GM12878 (cell line): ENCODE results near the gene MLXIPL. TPM values are rescaled to one million over a fixed set of nuclear protein-coding genes. Genes with fewer than 3 reads are reported as not detected.

Source experiments
- CBX3 ChIP-seq: fragments of 200-600 bp; sonication (generic); IDR thresholded peaks from 2 replicates; pipeline ENCODE4 v1.6.1; 2016; ENCODE audit warnings: low read depth, borderline replicate concordance
- CEBPB ChIP-seq, 2 experiments: fragments of 150-350 bp in 1 of 2; IDR thresholded peaks; 2 replicates each; pipeline ENCODE4 v1.6.1; 2012 to 2014; ENCODE audit warnings: low read depth in 2 of 2, low read length in 2 of 2, borderline replicate concordance in 1 of 2, inconsistent platforms in 1 of 2
- CHD2 ChIP-seq: IDR thresholded peaks from 2 replicates; pipeline ENCODE4 v1.6.1; 2011; ENCODE audit warnings: low read depth, low read length, improper control_type of control experiment, borderline replicate concordance
- EZH2 ChIP-seq: IDR thresholded peaks from 2 replicates; pipeline ENCODE4 v1.6.1; 2012; ENCODE audit warnings: low read depth, mild to moderate bottlenecking, control low read depth, inconsistent platforms, low read length, borderline replicate concordance; ENCODE audit not compliant: control insufficient read depth
- MEF2A ChIP-seq: IDR thresholded peaks from 2 replicates; pipeline ENCODE4 v1.6.1; 2011; ENCODE audit warnings: low read depth, mild to moderate bottlenecking, low read length, moderate library complexity; ENCODE audit not compliant: insufficient read depth
- NR2F1 ChIP-seq: fragments of 450-650 bp; conservative IDR thresholded peaks from 2 replicates; pipeline ENCODE4 v1.6.1; 2017; ENCODE audit warnings: mild to moderate bottlenecking
- NRF1 ChIP-seq: conservative IDR thresholded peaks from 2 replicates; pipeline ENCODE4 v1.6.1; 2011; ENCODE audit warnings: mild to moderate bottlenecking, low read depth, low read length, improper control_type of control experiment
- POLR2AphosphoS2 ChIP-seq: IDR thresholded peaks from 2 replicates; pipeline ENCODE4 v1.6.1; 2011; ENCODE audit warnings: low read depth, mild to moderate bottlenecking, low read length, improper control_type of control experiment, moderate library complexity
- RUNX3 ChIP-seq: IDR thresholded peaks from 2 replicates; pipeline ENCODE4 v1.6.1; 2012; ENCODE audit warnings: low read length, inconsistent platforms
- SREBF1 ChIP-seq: IDR thresholded peaks from 2 replicates; pipeline ENCODE4 v1.6.1; 2012; ENCODE audit warnings: mild to moderate bottlenecking, low read length
- SUZ12 ChIP-seq: fragments of 200-600 bp; sonication (generic); IDR thresholded peaks from one replicate; pipeline ENCODE4 v1.6.1; 2018; ENCODE audit warnings: antibody characterized with exemption, mild to moderate bottlenecking; ENCODE audit not compliant: unreplicated experiment
- TCF12 ChIP-seq: IDR thresholded peaks from 2 replicates; pipeline ENCODE4 v1.6.1; 2011; ENCODE audit warnings: low read depth, mild to moderate bottlenecking, low read length
- TCF3 ChIP-seq: IDR thresholded peaks from 2 replicates; pipeline ENCODE4 v1.6.1; 2012; ENCODE audit warnings: low read depth, mild to moderate bottlenecking, low read length, borderline replicate concordance; ENCODE audit not compliant: insufficient read depth
- ZNF274 ChIP-seq: IDR thresholded peaks from one replicate; pipeline ENCODE4 v1.8.0; 2011; ENCODE audit not compliant: insufficient read length, insufficient read depth
- polyA plus RNA-seq, 11 experiments: library from polyadenylated mRNA; depleted of rRNA in 4 of 11; unstranded in 6 of 11; stranded (reverse) in 5 of 11; fragments of >200 nt; fragmentation: Nextera tagmentation in 4 of 11; fragmentation: Illumina TruSeq in 1 of 11; extraction: Ambion mirVana in 4 of 11; extraction: Trizol in 1 of 11; gene quantifications; 1 replicate in 1 of 11; 2 replicates in 10 of 11; pipeline versions ENCODE4 v1.2.1 to v1.2.3, GENCODE V29; 2011 to 2016; ENCODE audit warnings: inconsistent platforms in 2 of 11, missing spikeins in 2 of 11, low read depth in 1 of 11
- total RNA-seq, 4 experiments: library from RNA; depleted of rRNA in 3 of 4; stranded (reverse); fragments of >200 nt in 3 of 4; fragmentation: Illumina TruSeq in 1 of 4; extraction: Trizol in 1 of 4; gene quantifications; 2 replicates each; pipeline versions ENCODE4 v1.2.1 to v1.2.3, GENCODE V29; 2013 to 2021
- TF ChIP-seq, protein P1 (sequence below), 3 experiments: IDR thresholded peaks in 2 of 3; conservative IDR thresholded peaks in 1 of 3; 2 replicates each; pipeline ENCODE4 v1.5.1; 2011; ENCODE audit warnings: low read depth in 3 of 3, low read length in 3 of 3, mild to moderate bottlenecking in 3 of 3, control low read depth in 2 of 3, moderate library complexity in 2 of 3, inconsistent platforms in 1 of 3, mixed read lengths in 1 of 3; ENCODE audit not compliant: control insufficient read depth in 2 of 3, insufficient read depth in 1 of 3; ENCODE audit errors: extremely low read depth in 1 of 3
- TF ChIP-seq, protein P2 (sequence below): IDR thresholded peaks from 2 replicates; pipeline ENCODE4 v1.6.1; 2012; ENCODE audit warnings: mild to moderate bottlenecking, low read depth, low read length
- TF ChIP-seq, protein P3 (sequence below): IDR thresholded peaks from 2 replicates; pipeline ENCODE4 v1.6.1; 2012; ENCODE audit warnings: low read depth, low read length, improper control_type of control experiment
- TF ChIP-seq, protein P4 (sequence below): fragments of 450-650 bp; IDR thresholded peaks from 2 replicates; pipeline ENCODE4 v1.6.1; 2016; ENCODE audit warnings: mild to moderate bottlenecking, moderate library complexity, borderline replicate concordance

The MLXIPL gene
- total and polyA plus RNA-seq, 10 of the 15 experiments (the other 5 are each of a cell fraction or from before 2014, with no cell fraction given): 0.21 TPM; not detected in 9

DNA sequence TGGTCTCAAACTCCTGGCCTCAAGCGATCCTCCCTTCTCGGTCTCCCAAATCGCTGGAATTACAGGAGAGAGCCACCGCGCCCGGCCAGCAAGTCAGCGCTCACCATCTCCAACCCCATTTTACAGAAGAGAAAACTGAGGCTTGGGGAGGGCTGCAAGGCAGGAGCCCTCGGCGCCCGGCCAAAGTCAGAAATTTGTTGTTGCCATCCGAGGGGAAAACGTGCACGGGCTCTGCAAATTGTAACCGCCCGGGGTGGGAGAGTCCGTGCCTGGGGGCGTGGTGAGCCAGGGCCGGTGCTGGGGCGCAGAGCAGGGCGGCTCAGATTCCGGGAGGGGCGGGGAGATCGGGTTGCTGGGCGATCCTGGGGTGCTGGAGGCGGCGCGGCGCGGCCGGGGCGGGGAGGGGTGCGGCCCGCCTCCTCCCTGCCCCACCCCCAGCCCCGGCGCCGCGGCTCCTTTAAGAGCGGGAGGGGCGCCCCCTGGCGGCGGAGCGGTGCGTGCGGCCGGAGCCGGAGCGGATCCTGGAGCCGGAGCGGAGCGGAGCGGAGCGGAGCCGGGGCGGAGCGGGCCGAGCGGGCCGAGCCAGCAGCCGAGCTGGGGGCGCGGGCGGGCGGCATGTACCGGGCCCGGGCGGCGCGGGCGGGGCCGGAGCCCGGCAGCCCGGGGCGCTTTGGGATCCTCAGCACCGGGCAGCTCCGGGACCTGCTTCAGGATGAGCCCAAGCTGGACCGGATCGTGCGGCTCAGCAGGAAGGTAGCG is 43.2 kb upstream of the MLXIPL start, which contains the start of gene VPS37D (continued):
- TF ChIP-seq RUNX3 (0 out of 2 replicates have a peak, but pooled peaks have one; percentile 33), SUZ12 (no peak), CHD2 (peak; percentile 69; the same call in 1 of the 2 replicates), TCF12 (0 out of 2 replicates have a peak, but pooled peaks have one; percentile 38), MEF2A (0 out of 2 replicates have a peak, but pooled peaks have one; percentile 56), CEBPB (IDR thresholded peaks at IDR 0.05; ENCODE audit: borderline replicate concordance in 1 of 2, low read depth in 2 of 2, low read length in 2 of 2) (no peak), SREBF1 (no peak), ZNF274 (no peak), TCF3 (no peak), NRF1 (no peak), CBX3 (no peak), POLR2AphosphoS2 (no peak), EZH2 (no peak), NR2F1 (peak; percentile 47; the same call in 1 of the 2 replicates)
- TF ChIP-seq, protein P1, sequence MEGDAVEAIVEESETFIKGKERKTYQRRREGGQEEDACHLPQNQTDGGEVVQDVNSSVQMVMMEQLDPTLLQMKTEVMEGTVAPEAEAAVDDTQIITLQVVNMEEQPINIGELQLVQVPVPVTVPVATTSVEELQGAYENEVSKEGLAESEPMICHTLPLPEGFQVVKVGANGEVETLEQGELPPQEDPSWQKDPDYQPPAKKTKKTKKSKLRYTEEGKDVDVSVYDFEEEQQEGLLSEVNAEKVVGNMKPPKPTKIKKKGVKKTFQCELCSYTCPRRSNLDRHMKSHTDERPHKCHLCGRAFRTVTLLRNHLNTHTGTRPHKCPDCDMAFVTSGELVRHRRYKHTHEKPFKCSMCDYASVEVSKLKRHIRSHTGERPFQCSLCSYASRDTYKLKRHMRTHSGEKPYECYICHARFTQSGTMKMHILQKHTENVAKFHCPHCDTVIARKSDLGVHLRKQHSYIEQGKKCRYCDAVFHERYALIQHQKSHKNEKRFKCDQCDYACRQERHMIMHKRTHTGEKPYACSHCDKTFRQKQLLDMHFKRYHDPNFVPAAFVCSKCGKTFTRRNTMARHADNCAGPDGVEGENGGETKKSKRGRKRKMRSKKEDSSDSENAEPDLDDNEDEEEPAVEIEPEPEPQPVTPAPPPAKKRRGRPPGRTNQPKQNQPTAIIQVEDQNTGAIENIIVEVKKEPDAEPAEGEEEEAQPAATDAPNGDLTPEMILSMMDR (IDR thresholded peaks at IDR 0.05 in 2 of 3, conservative IDR thresholded peaks at IDR 0.05 in 1 of 3; ENCODE audit: control insufficient read depth in 2 of 3, extremely low read depth in 1 of 3, insufficient read depth in 1 of 3, low read depth in 3 of 3, low read length in 3 of 3): peak; percentile 75 to 86 (median 77)
- TF ChIP-seq, protein P2, sequence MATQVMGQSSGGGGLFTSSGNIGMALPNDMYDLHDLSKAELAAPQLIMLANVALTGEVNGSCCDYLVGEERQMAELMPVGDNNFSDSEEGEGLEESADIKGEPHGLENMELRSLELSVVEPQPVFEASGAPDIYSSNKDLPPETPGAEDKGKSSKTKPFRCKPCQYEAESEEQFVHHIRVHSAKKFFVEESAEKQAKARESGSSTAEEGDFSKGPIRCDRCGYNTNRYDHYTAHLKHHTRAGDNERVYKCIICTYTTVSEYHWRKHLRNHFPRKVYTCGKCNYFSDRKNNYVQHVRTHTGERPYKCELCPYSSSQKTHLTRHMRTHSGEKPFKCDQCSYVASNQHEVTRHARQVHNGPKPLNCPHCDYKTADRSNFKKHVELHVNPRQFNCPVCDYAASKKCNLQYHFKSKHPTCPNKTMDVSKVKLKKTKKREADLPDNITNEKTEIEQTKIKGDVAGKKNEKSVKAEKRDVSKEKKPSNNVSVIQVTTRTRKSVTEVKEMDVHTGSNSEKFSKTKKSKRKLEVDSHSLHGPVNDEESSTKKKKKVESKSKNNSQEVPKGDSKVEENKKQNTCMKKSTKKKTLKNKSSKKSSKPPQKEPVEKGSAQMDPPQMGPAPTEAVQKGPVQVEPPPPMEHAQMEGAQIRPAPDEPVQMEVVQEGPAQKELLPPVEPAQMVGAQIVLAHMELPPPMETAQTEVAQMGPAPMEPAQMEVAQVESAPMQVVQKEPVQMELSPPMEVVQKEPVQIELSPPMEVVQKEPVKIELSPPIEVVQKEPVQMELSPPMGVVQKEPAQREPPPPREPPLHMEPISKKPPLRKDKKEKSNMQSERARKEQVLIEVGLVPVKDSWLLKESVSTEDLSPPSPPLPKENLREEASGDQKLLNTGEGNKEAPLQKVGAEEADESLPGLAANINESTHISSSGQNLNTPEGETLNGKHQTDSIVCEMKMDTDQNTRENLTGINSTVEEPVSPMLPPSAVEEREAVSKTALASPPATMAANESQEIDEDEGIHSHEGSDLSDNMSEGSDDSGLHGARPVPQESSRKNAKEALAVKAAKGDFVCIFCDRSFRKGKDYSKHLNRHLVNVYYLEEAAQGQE: no peak
- TF ChIP-seq, protein P3, sequence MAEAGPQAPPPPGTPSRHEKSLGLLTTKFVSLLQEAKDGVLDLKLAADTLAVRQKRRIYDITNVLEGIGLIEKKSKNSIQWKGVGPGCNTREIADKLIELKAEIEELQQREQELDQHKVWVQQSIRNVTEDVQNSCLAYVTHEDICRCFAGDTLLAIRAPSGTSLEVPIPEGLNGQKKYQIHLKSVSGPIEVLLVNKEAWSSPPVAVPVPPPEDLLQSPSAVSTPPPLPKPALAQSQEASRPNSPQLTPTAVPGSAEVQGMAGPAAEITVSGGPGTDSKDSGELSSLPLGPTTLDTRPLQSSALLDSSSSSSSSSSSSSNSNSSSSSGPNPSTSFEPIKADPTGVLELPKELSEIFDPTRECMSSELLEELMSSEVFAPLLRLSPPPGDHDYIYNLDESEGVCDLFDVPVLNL: no peak
- TF ChIP-seq, protein P4, sequence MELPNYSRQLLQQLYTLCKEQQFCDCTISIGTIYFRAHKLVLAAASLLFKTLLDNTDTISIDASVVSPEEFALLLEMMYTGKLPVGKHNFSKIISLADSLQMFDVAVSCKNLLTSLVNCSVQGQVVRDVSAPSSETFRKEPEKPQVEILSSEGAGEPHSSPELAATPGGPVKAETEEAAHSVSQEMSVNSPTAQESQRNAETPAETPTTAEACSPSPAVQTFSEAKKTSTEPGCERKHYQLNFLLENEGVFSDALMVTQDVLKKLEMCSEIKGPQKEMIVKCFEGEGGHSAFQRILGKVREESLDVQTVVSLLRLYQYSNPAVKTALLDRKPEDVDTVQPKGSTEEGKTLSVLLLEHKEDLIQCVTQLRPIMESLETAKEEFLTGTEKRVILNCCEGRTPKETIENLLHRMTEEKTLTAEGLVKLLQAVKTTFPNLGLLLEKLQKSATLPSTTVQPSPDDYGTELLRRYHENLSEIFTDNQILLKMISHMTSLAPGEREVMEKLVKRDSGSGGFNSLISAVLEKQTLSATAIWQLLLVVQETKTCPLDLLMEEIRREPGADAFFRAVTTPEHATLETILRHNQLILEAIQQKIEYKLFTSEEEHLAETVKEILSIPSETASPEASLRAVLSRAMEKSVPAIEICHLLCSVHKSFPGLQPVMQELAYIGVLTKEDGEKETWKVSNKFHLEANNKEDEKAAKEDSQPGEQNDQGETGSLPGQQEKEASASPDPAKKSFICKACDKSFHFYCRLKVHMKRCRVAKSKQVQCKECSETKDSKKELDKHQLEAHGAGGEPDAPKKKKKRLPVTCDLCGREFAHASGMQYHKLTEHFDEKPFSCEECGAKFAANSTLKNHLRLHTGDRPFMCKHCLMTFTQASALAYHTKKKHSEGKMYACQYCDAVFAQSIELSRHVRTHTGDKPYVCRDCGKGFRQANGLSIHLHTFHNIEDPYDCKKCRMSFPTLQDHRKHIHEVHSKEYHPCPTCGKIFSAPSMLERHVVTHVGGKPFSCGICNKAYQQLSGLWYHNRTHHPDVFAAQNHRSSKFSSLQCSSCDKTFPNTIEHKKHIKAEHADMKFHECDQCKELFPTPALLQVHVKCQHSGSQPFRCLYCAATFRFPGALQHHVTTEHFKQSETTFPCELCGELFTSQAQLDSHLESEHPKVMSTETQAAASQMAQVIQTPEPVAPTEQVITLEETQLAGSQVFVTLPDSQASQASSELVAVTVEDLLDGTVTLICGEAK: no peak
